WERI-Rb-1 (cell line): ENCODE data around the gene DAZAP1.
"Not testable (repeated sequence)": the region's sequence is repeated elsewhere in the genome, so short reads cannot be mapped to it uniquely, and the experiment has no call there.

ENCODE experiments used
- DNase-seq: peaks from one replicate; pipeline ENCODE4 v3.0.0-alpha.2; 2020
- H3K27ac ChIP-seq: fragments of 250-450 bp; sonication (Bioruptor Pico); 2 replicates; pipeline ENCODE4 v1.5.1; 2020; ENCODE audit warnings: mild to moderate bottlenecking, moderate library complexity
- H3K27me3 ChIP-seq: fragments of 250-450 bp; sonication (Bioruptor Pico); 2 replicates; pipeline ENCODE4 v1.5.1; 2021; ENCODE audit warnings: mild to moderate bottlenecking, low read depth, moderate library complexity; ENCODE audit not compliant: insufficient read depth, severe bottlenecking
- H3K36me3 ChIP-seq: fragments of 250-450 bp; sonication (Bioruptor Pico); 2 replicates; pipeline ENCODE4 v1.5.1; 2020; ENCODE audit warnings: mild to moderate bottlenecking, moderate library complexity
- H3K4me3 ChIP-seq: 2 replicates; pipeline ENCODE4 v1.5.1; 2011; ENCODE audit warnings: low read depth, mild to moderate bottlenecking, control low read depth, low read length
- H3K9me3 ChIP-seq: fragments of 250-450 bp; sonication (Bioruptor Pico); 2 replicates; pipeline ENCODE4 v1.5.1; 2021; ENCODE audit warnings: mild to moderate bottlenecking, moderate library complexity; ENCODE audit not compliant: severe bottlenecking
- CTCF ChIP-seq: IDR thresholded peaks from 2 replicates; pipeline ENCODE4 v1.5.1; 2011; ENCODE audit warnings: low read depth, mild to moderate bottlenecking, control low read depth, inconsistent platforms, low read length

Gene DAZAP1

GRCh38 chr19:1417681-1418495 is 10.5 kb downstream of the DAZAP1 start:
- no peaks in the 10 kb centered on the region for H3K27me3 ChIP-seq
- TF ChIP-seq CTCF: no peak
- no peak for DNase-seq
- no peaks in the 10 kb centered on the region for H3K9me3 ChIP-seq
- H3K36me3 ChIP-seq: peaks cover 74% of the 10 kb centered on the region
- H3K4me3 ChIP-seq: no peak overlapping the region
- H3K27ac ChIP-seq: no peak overlapping the region

- Histone ChIP-seq H3K36me3 (peaks cover 74% of the 10 kb centered on the region), H3K27me3 (no peaks in the 10 kb centered on the region), H3K9me3 (no peaks in the 10 kb centered on the region), H3K4me3 (no peak overlapping the region), H3K27ac (no peak overlapping the region)
- DNase-seq: no peak
- TF ChIP-seq CTCF: no peak
These were observed 11.1 kb downstream of the DAZAP1 start for GRCh38 chr19:1418496-1418775.

GRCh38 chr19:1418951-1419738 is 11.8 kb downstream of the DAZAP1 start:
- peaks cover 72% of the 10 kb centered on the region for H3K36me3 ChIP-seq
- no peak overlapping the region for H3K4me3 ChIP-seq
- H3K27me3 ChIP-seq: no peaks in the 10 kb centered on the region
- TF ChIP-seq CTCF: no peak
- H3K27ac ChIP-seq: no peak overlapping the region
- DNase-seq: no peak
- no peaks in the 10 kb centered on the region for H3K9me3 ChIP-seq

- not testable (repeated sequence) for H3K4me3 ChIP-seq, H3K27ac ChIP-seq, H3K27me3 ChIP-seq, DNase-seq, H3K9me3 ChIP-seq
- peaks cover 77% of the 10 kb centered on the region for H3K36me3 ChIP-seq
These were observed 12.7 kb downstream of the DAZAP1 start for GRCh38 chr19:1420085-1420484.

GRCh38 chr19:1420590-1420989 is 13.2 kb downstream of the DAZAP1 start:
- DNase-seq: no peak
- no peak for TF ChIP-seq CTCF
- Histone ChIP-seq H3K36me3 (peaks cover 79% of the 10 kb centered on the region), H3K4me3 (no peak overlapping the region), H3K27me3 (no peaks in the 10 kb centered on the region), H3K9me3 (no peaks in the 10 kb centered on the region), H3K27ac (no peak overlapping the region)

- H3K27ac ChIP-seq: no peak overlapping the region
- no peaks in the 10 kb centered on the region for H3K27me3 ChIP-seq
- no peak for TF ChIP-seq CTCF
- peaks cover 79% of the 10 kb centered on the region for H3K36me3 ChIP-seq
- DNase-seq: no peak
- no peak overlapping the region for H3K4me3 ChIP-seq
- H3K9me3 ChIP-seq: no peaks in the 10 kb centered on the region
These were observed 14.0 kb downstream of the DAZAP1 start for GRCh38 chr19:1421218-1421957.
